ENCODE data around the gene ZBTB45.

DNA sequence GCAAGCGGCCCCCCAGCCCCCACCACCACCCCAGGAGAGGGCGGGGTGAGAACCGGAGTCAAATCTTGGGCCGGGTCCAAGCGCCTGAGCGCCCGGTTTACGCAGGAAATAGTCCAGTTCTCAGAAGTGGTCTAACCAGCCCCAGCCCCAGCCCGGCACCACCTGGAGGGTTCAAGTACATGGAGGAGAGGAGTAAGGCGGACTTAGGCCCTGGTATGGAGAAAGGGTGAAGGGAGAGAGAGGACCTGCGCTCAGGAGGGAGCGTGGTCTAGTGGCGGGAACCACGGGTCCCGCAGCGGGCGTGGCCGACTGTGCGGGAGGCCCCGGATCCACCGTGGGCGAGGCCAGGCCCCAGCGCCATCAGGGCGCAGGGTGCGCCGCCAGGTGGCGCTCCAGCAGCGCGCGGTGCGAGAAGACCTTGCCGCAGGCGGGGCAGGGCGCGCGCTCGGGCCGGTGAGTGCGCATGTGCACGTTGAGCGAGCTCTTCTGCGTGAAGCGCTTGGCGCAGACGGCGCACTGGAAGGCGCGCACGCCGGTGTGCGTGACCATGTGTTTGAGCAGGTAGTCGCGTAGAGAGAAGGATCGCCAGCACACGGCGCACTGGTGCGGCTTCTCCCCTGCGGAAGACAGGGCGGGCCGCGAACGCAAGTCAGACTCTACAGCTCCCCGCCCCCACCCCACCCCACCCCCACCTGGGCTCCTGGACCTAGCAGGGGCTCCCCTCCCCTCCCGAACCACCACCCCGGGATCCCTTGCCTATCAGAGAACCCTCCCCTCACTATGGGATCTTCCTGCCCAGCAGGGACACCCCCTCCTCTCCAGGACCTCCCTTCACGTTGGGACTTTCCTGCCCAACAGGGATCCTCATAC is 5.7 kb downstream of the ZBTB45 start:
- TF ChIP-seq, protein P1, sequence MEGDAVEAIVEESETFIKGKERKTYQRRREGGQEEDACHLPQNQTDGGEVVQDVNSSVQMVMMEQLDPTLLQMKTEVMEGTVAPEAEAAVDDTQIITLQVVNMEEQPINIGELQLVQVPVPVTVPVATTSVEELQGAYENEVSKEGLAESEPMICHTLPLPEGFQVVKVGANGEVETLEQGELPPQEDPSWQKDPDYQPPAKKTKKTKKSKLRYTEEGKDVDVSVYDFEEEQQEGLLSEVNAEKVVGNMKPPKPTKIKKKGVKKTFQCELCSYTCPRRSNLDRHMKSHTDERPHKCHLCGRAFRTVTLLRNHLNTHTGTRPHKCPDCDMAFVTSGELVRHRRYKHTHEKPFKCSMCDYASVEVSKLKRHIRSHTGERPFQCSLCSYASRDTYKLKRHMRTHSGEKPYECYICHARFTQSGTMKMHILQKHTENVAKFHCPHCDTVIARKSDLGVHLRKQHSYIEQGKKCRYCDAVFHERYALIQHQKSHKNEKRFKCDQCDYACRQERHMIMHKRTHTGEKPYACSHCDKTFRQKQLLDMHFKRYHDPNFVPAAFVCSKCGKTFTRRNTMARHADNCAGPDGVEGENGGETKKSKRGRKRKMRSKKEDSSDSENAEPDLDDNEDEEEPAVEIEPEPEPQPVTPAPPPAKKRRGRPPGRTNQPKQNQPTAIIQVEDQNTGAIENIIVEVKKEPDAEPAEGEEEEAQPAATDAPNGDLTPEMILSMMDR (IDR thresholded peaks at IDR 0.05): peak; percentile 81 to 96 (median 91)
- TF ChIP-seq EP300 (IDR thresholded peaks at IDR 0.05): no peak
